Retinal pigment epithelial cell (primary cell): ENCODE data around the gene DNMT3A.

ENCODE experiments used
- DNase-seq: peaks from one replicate; pipeline ENCODE4 v3.0.0-alpha.2; 2010; ENCODE audit warnings: low read depth
- H3K4me3 ChIP-seq: 2 replicates; pipeline ENCODE4 v1.5.1; 2011; ENCODE audit warnings: mild to moderate bottlenecking, low read length, control low read depth, moderate library complexity
- TF ChIP-seq, protein P1 (sequence below): conservative IDR thresholded peaks from 2 replicates; pipeline ENCODE4 v1.5.1; 2011; ENCODE audit warnings: low read depth, low read length, control low read depth, inconsistent platforms

DNMT3A gene

DNA sequence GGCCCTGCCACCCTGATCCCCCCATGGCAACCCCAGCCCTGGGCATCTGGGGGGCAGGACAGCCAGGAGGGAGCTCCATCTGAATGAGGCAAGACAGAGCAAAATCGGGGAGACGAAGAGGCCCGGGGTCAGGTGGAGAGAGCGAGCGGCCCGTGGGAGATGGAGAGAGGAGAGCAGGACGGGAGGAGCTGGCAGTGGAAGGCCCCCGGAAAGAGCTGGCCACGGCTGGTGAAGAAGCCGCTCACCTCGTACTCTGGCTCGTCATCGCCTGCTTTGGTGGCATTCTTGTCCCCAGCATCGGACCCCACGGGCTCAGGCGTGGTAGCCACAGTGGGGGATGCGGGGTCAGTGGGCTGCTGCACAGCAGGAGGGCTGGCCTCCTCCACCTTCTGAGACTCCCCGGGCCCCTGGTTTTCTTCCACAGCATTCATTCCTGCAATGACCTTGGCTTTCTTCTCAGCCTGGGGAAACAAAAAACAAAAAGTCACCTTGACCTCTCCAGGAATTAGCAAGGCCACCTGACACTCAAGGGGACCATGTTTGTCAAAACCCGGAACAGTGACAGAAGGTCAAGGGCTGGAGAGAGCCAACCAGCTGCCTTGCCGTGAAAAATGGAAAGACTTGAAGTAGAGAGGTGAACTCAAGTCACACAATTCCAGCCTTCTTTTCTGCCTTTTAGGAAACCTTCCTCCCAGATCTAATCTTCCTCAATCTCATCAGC, 93.8 kb downstream of the DNMT3A start:
- TF ChIP-seq, protein P1, sequence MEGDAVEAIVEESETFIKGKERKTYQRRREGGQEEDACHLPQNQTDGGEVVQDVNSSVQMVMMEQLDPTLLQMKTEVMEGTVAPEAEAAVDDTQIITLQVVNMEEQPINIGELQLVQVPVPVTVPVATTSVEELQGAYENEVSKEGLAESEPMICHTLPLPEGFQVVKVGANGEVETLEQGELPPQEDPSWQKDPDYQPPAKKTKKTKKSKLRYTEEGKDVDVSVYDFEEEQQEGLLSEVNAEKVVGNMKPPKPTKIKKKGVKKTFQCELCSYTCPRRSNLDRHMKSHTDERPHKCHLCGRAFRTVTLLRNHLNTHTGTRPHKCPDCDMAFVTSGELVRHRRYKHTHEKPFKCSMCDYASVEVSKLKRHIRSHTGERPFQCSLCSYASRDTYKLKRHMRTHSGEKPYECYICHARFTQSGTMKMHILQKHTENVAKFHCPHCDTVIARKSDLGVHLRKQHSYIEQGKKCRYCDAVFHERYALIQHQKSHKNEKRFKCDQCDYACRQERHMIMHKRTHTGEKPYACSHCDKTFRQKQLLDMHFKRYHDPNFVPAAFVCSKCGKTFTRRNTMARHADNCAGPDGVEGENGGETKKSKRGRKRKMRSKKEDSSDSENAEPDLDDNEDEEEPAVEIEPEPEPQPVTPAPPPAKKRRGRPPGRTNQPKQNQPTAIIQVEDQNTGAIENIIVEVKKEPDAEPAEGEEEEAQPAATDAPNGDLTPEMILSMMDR, result no peak

DNA sequence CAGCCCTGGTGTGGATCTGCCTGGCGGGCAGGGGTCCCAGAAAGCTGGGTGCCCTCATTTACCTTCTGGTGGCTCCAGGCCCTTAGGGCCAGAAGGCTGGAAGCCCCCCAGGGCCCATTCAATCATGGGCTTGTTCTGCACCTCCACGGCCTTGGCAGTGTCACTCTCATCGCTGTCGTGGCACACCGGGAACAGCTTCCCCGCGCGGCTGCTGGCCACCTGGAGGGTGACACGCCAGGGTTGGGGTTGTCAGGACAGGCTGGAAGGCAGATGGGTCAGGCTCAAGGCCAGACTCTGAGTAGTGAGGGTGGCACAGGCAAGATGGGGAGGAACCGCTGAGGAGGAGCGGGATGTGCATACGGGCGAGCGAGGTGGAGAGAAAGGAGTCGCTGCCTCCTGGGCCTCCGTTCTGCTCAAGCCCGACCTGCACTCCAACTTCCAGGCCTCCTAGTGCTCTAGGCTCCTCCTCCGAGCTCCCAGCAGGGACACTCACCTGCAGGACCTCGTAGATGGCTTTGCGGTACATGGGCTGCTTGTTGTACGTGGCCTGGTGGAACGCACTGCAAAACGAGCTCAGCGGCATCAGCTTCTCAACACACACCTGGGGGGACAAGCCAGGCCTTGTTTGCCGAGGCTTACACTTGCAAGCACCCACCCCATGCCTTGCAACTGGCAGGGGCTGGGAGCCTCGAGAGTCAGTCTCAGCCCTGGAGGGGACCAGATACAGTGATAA, 95.0 kb downstream of the DNMT3A start:
- no peak overlapping the region for H3K4me3 ChIP-seq
- TF ChIP-seq, protein P1, result no peak
- no peak for DNase-seq

More for the DNA sequence above, 93.8 kb downstream of the DNMT3A start:
- no peak overlapping the region for H3K4me3 ChIP-seq
- no peak for DNase-seq

DNA sequence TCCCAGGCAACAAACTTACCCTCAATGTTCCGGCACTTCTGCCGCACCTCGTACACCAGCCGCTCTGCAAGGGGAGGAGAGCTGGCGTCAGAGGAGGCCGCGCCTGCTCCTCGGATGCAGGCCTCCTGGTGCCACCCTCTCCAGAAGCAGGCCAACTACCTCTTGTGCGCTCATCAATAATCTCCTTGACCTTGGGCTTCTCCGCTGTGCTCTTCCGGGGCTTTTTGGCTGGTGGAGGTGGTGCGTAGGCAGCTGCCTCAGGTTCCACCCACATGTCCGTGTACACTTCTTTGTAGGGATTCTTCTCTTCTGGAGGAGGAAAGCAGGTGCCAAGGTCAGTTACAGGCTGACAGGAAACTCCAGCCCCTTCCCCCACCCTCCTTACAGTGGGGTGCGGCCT, 95.7 kb downstream of the DNMT3A start:
- no peak overlapping the region for H3K4me3 ChIP-seq
- TF ChIP-seq, protein P1, result no peak
- no peak for DNase-seq

DNA sequence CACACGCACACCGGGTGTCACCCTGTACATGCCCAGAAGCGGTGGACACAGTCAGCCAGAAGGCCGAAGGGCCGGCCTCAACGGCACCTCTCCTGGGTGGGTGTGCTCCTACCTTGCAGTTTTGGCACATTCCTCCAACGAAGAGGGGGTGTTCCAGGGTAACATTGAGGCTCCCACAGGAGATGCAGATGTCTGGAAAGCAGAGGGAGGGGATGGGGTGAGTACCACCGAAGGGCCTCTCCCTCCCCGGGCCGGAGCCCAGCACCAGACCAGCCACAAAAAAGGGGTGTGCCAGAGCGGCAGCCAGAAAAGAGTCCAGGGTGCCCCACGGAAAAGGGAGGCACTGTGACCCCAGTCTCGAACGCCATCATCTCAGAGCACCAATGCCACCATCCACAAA, 96.6 kb downstream of the DNMT3A start:
- no peak overlapping the region for H3K4me3 ChIP-seq
- TF ChIP-seq, protein P1, result no peak
- DNase-seq, result no peak

DNA sequence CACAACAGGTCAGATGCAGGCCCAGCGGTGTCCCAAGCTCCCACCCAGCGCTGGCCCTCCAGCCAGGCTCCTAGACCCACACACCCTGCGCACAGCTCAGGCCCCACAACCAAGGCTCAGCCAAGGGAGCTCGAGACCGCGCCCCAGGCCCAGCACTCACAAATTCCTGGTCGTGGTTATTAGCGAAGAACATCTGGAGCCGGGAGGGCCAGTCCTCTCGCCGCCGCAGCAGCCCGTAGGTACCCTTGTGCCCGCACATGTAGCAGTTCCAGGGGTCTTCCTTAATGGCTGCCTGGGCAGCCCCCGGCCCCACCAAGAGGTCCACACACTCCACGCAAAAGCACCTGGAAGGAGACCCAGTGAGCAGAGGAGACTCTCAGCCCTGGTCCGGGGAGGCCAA, 97.7 kb downstream of the DNMT3A start:
- no peak for DNase-seq
- TF ChIP-seq, protein P1, result no peak
- no peak overlapping the region for H3K4me3 ChIP-seq

DNA sequence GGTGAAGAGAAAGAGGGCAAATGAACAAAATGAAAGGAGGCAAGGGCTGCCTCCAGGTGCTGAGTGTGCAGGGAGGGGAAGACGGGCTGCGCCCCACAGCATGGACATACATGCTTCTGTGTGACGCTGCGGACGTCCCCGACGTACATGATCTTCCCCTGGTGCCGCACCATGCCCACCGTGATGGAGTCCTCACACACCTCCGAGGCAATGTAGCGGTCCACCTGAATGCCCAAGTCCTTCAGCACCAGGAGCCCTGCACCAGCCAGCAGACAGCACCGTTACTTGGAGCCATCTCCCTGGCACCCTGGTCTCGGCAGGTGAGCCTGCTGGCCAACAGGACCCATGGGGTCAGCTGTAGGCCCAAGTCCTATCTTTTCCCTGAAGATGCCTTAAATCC, 100.3 kb downstream of the DNMT3A start:
- no peak for DNase-seq
- no peak overlapping the region for H3K4me3 ChIP-seq
- TF ChIP-seq, protein P1, result no peak

DNA sequence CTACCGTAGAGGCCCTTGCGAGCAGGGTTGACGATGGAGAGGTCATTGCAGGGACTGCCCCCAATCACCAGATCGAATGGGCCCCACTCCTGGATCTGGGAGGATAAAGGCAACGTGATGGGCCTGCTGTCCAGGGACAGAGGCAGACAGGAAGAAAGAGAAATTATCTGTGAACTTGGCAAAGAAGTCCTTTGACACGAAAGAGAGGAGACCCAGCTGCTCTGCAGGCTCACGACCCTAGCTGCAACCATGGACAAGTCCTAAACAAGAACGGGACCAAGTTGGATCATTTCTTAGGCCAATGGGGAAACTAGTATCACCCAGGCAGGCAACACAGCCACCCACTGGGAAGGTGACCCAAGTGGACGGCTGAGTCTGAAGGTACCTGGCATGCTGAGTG, 101.1 kb downstream of the DNMT3A start:
- TF ChIP-seq, protein P1, result no peak
- no peak overlapping the region for H3K4me3 ChIP-seq
- no peak for DNase-seq
